ENCODE results near the gene PER2. TPM values are rescaled to one million over a fixed set of nuclear protein-coding genes. Genes with fewer than 3 reads are reported as not detected.
"Not testable (repeated sequence)": the region's sequence is repeated elsewhere in the genome, so short reads cannot be mapped to it uniquely, and the experiment has no call there.

The PER2 gene
- total and polyA plus RNA-seq, 2 donors, result 7.5 to 8.8 TPM

- no peak overlapping the region for H3K4me3 ChIP-seq (ENCODE audit: low read depth, low read length)
- peaks cover 6% of the 10 kb centered on the region for H3K36me3 ChIP-seq (ENCODE audit: insufficient read depth)
- no peak overlapping the region for H3K27ac ChIP-seq (ENCODE audit: low read depth)
- no peak for DNase-seq (ENCODE audit: extremely low spot score)
- H3K4me1 ChIP-seq (ENCODE audit: insufficient read depth), result no peaks in the 10 kb centered on the region
- WGBS, result 86% methylated on average over 15 of the region's 15 CpGs
Measured at GRCh38 chr2:238277695-238278094, 10.7 kb downstream of the PER2 start.

GRCh38 chr2:238274152-238274865 lies 14.1 kb downstream of the PER2 start:
- Histone ChIP-seq H3K4me1 (ENCODE audit: insufficient read depth) (no peaks in the 10 kb centered on the region), H3K27ac (ENCODE audit: low read depth) (no peak overlapping the region), H3K36me3 (ENCODE audit: insufficient read depth) (peaks cover 6% of the 10 kb centered on the region), H3K4me3 (ENCODE audit: low read depth, low read length) (no peak overlapping the region)
- DNase-seq (ENCODE audit: extremely low spot score), result no peak
- 92% methylated on average over 20 of the region's 20 CpGs for WGBS

GRCh38 chr2:238273433-238273832 lies 15.0 kb downstream of the PER2 start:
- H3K4me3 ChIP-seq (ENCODE audit: low read depth, low read length); H3K27ac ChIP-seq (ENCODE audit: low read depth); H3K4me1 ChIP-seq (ENCODE audit: insufficient read depth); DNase-seq (ENCODE audit: extremely low spot score); H3K36me3 ChIP-seq (ENCODE audit: insufficient read depth): not testable (repeated sequence)
- 94% methylated on average over 10 of the region's 10 CpGs for WGBS

GRCh38 chr2:238272156-238272555 lies 16.3 kb downstream of the PER2 start:
- H3K36me3 ChIP-seq (ENCODE audit: insufficient read depth), result peaks cover 6% of the 10 kb centered on the region
- H3K4me3 ChIP-seq (ENCODE audit: low read depth, low read length), result no peak overlapping the region
- no peak overlapping the region for H3K27ac ChIP-seq (ENCODE audit: low read depth)
- H3K4me1 ChIP-seq (ENCODE audit: insufficient read depth), result no peaks in the 10 kb centered on the region
- WGBS, result 94% methylated on average over 4 of the region's 4 CpGs
- DNase-seq (ENCODE audit: extremely low spot score), result no peak

GRCh38 chr2:238271686-238272085 lies 16.7 kb downstream of the PER2 start:
- H3K4me1 ChIP-seq (ENCODE audit: insufficient read depth); H3K27ac ChIP-seq (ENCODE audit: low read depth); DNase-seq (ENCODE audit: extremely low spot score); H3K4me3 ChIP-seq (ENCODE audit: low read depth, low read length); H3K36me3 ChIP-seq (ENCODE audit: insufficient read depth): not testable (repeated sequence)
- 63% methylated on average over 8 of the region's 8 CpGs for WGBS

GRCh38 chr2:238271061-238271554 lies 17.3 kb downstream of the PER2 start:
- Histone ChIP-seq H3K27ac (ENCODE audit: low read depth) (no peak overlapping the region), H3K4me1 (ENCODE audit: insufficient read depth) (no peaks in the 10 kb centered on the region), H3K4me3 (ENCODE audit: low read depth, low read length) (no peak overlapping the region), H3K36me3 (ENCODE audit: insufficient read depth) (peaks cover 3% of the 10 kb centered on the region)
- no peak for DNase-seq (ENCODE audit: extremely low spot score)
- 85% methylated on average over 13 of the region's 13 CpGs for WGBS

- H3K4me1 ChIP-seq (ENCODE audit: insufficient read depth), result no peaks in the 10 kb centered on the region
- no peak overlapping the region for H3K4me3 ChIP-seq (ENCODE audit: low read depth, low read length)
- peaks cover 1% of the 10 kb centered on the region for H3K36me3 ChIP-seq (ENCODE audit: insufficient read depth)
- no peak for DNase-seq (ENCODE audit: extremely low spot score)
- WGBS, result 76% methylated on average over 9 of the region's 9 CpGs
- H3K27ac ChIP-seq (ENCODE audit: low read depth), result no peak overlapping the region
Measured at GRCh38 chr2:238270606-238271005, 17.8 kb downstream of the PER2 start.

DNA sequence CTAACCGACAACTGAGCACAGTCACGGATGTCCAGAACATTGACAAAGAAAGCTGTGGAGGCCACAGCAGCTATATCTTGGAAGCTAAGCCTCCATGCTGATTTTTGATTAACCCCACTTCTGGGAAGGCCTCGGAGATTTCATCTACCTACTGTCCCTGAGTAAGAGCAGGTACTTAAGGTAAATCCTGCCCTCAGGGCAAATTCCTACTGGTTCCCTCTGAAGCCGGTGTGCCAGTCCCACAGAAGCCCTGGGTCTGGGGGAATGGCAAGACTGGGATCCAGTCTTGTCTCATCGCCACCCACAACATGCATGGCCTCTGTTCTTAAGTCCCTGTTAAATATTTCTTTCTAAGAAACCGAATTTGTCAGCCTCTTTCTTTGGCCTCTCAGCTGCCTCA lies 18.7 kb downstream of the PER2 start:
- no peak overlapping the region for H3K4me3 ChIP-seq (ENCODE audit: low read depth, low read length)
- no peaks in the 10 kb centered on the region for H3K4me1 ChIP-seq (ENCODE audit: insufficient read depth)
- H3K36me3 ChIP-seq (ENCODE audit: insufficient read depth), result no peaks in the 10 kb centered on the region
- no peak for DNase-seq (ENCODE audit: extremely low spot score)
- 92% methylated on average over 6 of the region's 6 CpGs for WGBS
- no peak overlapping the region for H3K27ac ChIP-seq (ENCODE audit: low read depth)

- Histone ChIP-seq H3K27ac (ENCODE audit: low read depth) (no peak overlapping the region), H3K4me1 (ENCODE audit: insufficient read depth) (no peaks in the 10 kb centered on the region), H3K36me3 (ENCODE audit: insufficient read depth) (no peaks in the 10 kb centered on the region), H3K4me3 (ENCODE audit: low read depth, low read length) (no peak overlapping the region)
- DNase-seq (ENCODE audit: extremely low spot score), result no peak
- 94% methylated on average over 20 of the region's 20 CpGs for WGBS
Measured at GRCh38 chr2:238267884-238268680, 20.3 kb downstream of the PER2 start.

GRCh38 chr2:238267341-238267710 lies 21.1 kb downstream of the PER2 start:
- 91% methylated on average over 1 of the region's 1 CpG for WGBS
- Histone ChIP-seq H3K4me1 (ENCODE audit: insufficient read depth) (no peaks in the 10 kb centered on the region), H3K4me3 (ENCODE audit: low read depth, low read length) (no peak overlapping the region), H3K36me3 (ENCODE audit: insufficient read depth) (no peaks in the 10 kb centered on the region), H3K27ac (ENCODE audit: low read depth) (no peak overlapping the region)
- no peak for DNase-seq (ENCODE audit: extremely low spot score)

GRCh38 chr2:238265605-238266004 lies 22.8 kb downstream of the PER2 start:
- Histone ChIP-seq H3K27ac (ENCODE audit: low read depth) (no peak overlapping the region), H3K4me1 (ENCODE audit: insufficient read depth) (no peaks in the 10 kb centered on the region), H3K36me3 (ENCODE audit: insufficient read depth) (no peaks in the 10 kb centered on the region), H3K4me3 (ENCODE audit: low read depth, low read length) (no peak overlapping the region)
- DNase-seq (ENCODE audit: extremely low spot score), result no peak
- 88% methylated on average over 11 of the region's 11 CpGs for WGBS

DNA sequence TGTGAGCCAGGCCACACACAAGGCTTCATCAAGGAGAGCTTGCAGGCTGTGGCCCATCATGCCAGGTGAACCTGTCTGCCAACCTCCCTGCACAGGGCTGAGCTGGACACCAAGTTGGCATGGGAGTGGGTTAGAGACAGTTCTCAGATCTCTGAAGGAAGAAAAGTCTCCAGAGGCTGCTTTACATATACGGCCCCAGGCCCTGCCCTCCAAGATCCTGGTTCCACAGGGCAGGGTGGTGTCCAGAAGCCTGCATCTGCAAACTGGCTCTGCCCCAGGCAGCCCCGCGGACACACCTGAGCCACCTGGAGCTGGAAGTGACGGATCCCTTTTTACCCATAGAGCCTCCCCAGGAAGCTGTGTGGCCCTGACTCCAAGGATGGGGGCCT lies 24.3 kb downstream of the PER2 start:
- WGBS, result 90% methylated on average over 4 of the region's 4 CpGs
- H3K27ac ChIP-seq (ENCODE audit: low read depth), result no peak overlapping the region
- no peak overlapping the region for H3K4me3 ChIP-seq (ENCODE audit: low read depth, low read length)
- no peaks in the 10 kb centered on the region for H3K4me1 ChIP-seq (ENCODE audit: insufficient read depth)
- H3K36me3 ChIP-seq (ENCODE audit: insufficient read depth), result no peaks in the 10 kb centered on the region
- DNase-seq (ENCODE audit: extremely low spot score), result no peak

GRCh38 chr2:238263204-238264071 lies 25.0 kb downstream of the PER2 start:
- 17% methylated on average over 13 of the region's 13 CpGs for WGBS
- no peaks in the 10 kb centered on the region for H3K4me1 ChIP-seq (ENCODE audit: insufficient read depth)
- no peaks in the 10 kb centered on the region for H3K36me3 ChIP-seq (ENCODE audit: insufficient read depth)
- no peak overlapping the region for H3K4me3 ChIP-seq (ENCODE audit: low read depth, low read length)
- DNase-seq (ENCODE audit: extremely low spot score), result peak; percentile 66
- H3K27ac ChIP-seq (ENCODE audit: low read depth), result no peak overlapping the region

Measured in urinary bladder (tissue), 4 donors.